ENCODE results near the gene INSM2. TPM values are rescaled to one million over a fixed set of nuclear protein-coding genes. Genes with fewer than 3 reads are reported as not detected.

The INSM2 gene
- total RNA-seq, 1 experiment from 2014 or later = not detected

DNA sequence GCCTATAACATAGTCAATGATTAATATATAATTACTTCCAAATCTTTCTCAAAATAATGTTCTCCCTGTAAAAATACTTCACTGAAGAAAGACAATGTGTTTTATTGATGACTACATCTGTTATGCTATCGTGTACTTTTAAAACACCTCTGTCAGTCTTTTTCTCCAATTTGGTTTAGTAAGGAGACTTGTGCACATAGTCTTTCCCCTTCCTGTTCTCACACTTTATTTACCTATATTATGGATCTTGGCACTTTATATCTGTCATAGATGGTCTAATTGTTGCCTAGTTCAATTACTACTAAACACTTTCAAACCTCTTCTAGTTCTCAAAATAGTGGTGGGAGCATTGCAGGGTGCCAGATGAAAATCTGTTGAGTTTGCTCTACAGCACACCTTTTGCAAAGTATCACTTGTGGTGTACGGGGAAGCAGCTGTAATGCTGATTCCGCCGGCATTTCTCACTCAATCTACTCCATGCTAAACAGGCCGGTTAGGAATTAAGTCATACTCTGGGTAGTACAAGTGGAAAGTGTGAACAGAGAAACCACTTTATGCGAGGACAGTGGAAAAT lies 1.1 kb upstream of the INSM2 start:
- H3K27ac ChIP-seq (ENCODE audit: low read depth, low read length, poor library complexity, severe bottlenecking) = no peak overlapping the region
- intact Hi-C loops (cut with micrococcal nuclease; ENCODE audit: unreplicated experiment) = loop anchor here (5.0 to 10.0 kb wide), 2 partner anchors 154 to 282 kb away; no protein-coding TSS in a partner anchor

GRCh38 chr14:35534208-35534872 lies 376 bp downstream of the INSM2 start:
- POLR2A ChIA-PET (ENCODE audit: low non-redundant PET) = interaction anchor here (0.5 kb wide), 1 partner anchor 292 kb away, joined by 3 read pairs; the partner anchor contains the start of gene BRMS1L
- BruUV-seq (replicated peaks) = no TSS peak
- Histone ChIP-seq H3K27ac (ENCODE audit: low read depth, low read length, poor library complexity, severe bottlenecking) (no peak overlapping the region), H3K4me3 (ENCODE audit: low read depth, low read length, poor library complexity, severe bottlenecking) (peak overlapping the region; percentile 56), H3K27me3 (replicated peaks; ENCODE audit: insufficient read depth, low read depth, low read length, poor library complexity) (peaks cover 63% of the 10 kb centered on the region), H3K36me3 (ENCODE audit: insufficient read depth, low read length, poor library complexity, severe bottlenecking) (no peaks in the 10 kb centered on the region), H3K9me3 (ENCODE audit: low read depth, low read length, poor library complexity, severe bottlenecking) (no peaks in the 10 kb centered on the region), H3K4me1 (ENCODE audit: insufficient read depth, low read length, poor library complexity, severe bottlenecking) (peaks cover 13% of the 10 kb centered on the region)
- CTCF ChIA-PET = interaction anchor here (0.6 kb wide), 2 partner anchors 16 to 292 kb away, joined by 5 to 14 read pairs; partner anchors contain the start of gene BRMS1L
- intact Hi-C loops (cut with micrococcal nuclease; ENCODE audit: unreplicated experiment) = loop anchor here (5.0 to 10.0 kb wide), 2 partner anchors 153 to 280 kb away; no protein-coding TSS in a partner anchor
- DNase-seq (ENCODE audit: low spot score) = peak; percentile 17
- no peak; the same call in 1 of the 2 replicates for TF ChIP-seq CTCF (conservative IDR thresholded peaks at IDR 0.05; ENCODE audit: low read depth, low read length)
- peak; percentile 25 for TF ChIP-seq EZH2 (IDR thresholded peaks at IDR 0.05; ENCODE audit: borderline replicate concordance, low read depth, low read length, poor library complexity, severe bottlenecking)

More for the DNA sequence above, 1.1 kb upstream of the INSM2 start:
- no peaks in the 10 kb centered on the region for H3K9me3 ChIP-seq (ENCODE audit: low read depth, low read length, poor library complexity, severe bottlenecking)
- POLR2A ChIA-PET (ENCODE audit: low non-redundant PET) = no interaction called here
- H3K4me3 ChIP-seq (ENCODE audit: low read depth, low read length, poor library complexity, severe bottlenecking) = peak overlapping the region; percentile 56
- CTCF ChIA-PET = interaction anchor here (0.6 kb wide), 1 partner anchor 94 kb away, joined by 3 read pairs; no protein-coding TSS in a partner anchor
- H3K4me1 ChIP-seq (ENCODE audit: insufficient read depth, low read length, poor library complexity, severe bottlenecking) = peaks cover 13% of the 10 kb centered on the region
- no TSS peak for BruUV-seq (replicated peaks)
- no peaks in the 10 kb centered on the region for H3K36me3 ChIP-seq (ENCODE audit: insufficient read depth, low read length, poor library complexity, severe bottlenecking)
- DNase-seq (ENCODE audit: low spot score) = no peak
- peaks cover 65% of the 10 kb centered on the region for H3K27me3 ChIP-seq (replicated peaks; ENCODE audit: insufficient read depth, low read depth, low read length, poor library complexity)
- peak; percentile 60 for TF ChIP-seq EZH2 (IDR thresholded peaks at IDR 0.05; ENCODE audit: borderline replicate concordance, low read depth, low read length, poor library complexity, severe bottlenecking)
- no peak for TF ChIP-seq CTCF (conservative IDR thresholded peaks at IDR 0.05; ENCODE audit: low read depth, low read length)

DNA sequence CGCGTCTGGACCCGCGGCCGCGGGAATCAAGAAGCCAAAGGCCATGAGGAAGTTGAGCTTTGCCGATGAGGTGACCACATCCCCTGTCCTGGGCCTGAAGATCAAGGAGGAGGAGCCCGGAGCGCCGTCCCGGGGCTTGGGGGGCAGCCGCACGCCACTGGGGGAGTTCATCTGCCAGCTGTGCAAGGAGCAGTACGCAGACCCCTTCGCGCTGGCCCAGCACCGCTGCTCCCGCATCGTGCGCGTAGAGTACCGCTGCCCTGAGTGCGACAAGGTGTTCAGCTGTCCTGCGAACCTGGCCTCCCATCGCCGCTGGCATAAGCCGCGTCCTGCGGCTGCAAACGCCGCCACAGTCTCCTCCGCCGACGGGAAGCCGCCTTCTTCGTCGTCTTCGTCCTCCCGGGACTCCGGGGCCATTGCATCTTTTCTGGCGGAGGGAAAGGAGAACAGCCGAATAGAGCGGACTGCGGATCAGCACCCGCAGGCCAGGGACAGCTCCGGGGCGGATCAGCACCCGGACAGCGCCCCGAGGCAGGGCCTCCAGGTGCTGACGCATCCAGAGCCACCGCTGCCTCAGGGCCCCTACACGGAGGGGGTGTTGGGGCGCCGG lies 1.0 kb downstream of the INSM2 start:
- CTCF ChIA-PET = no interaction called here
- Histone ChIP-seq H3K4me3 (ENCODE audit: low read depth, low read length, poor library complexity, severe bottlenecking) (peak overlapping the region; percentile 56), H3K36me3 (ENCODE audit: insufficient read depth, low read length, poor library complexity, severe bottlenecking) (no peaks in the 10 kb centered on the region), H3K9me3 (ENCODE audit: low read depth, low read length, poor library complexity, severe bottlenecking) (no peaks in the 10 kb centered on the region), H3K27me3 (replicated peaks; ENCODE audit: insufficient read depth, low read depth, low read length, poor library complexity) (peaks cover 58% of the 10 kb centered on the region), H3K4me1 (ENCODE audit: insufficient read depth, low read length, poor library complexity, severe bottlenecking) (peaks cover 13% of the 10 kb centered on the region), H3K27ac (ENCODE audit: low read depth, low read length, poor library complexity, severe bottlenecking) (no peak overlapping the region)
- TF ChIP-seq EZH2 (IDR thresholded peaks at IDR 0.05; ENCODE audit: borderline replicate concordance, low read depth, low read length, poor library complexity, severe bottlenecking) (no peak), CTCF (conservative IDR thresholded peaks at IDR 0.05; ENCODE audit: low read depth, low read length) (no peak)
- POLR2A ChIA-PET (ENCODE audit: low non-redundant PET) = no interaction called here
- peak; percentile 75 for DNase-seq (ENCODE audit: low spot score)
- intact Hi-C loops (cut with micrococcal nuclease; ENCODE audit: unreplicated experiment) = loop anchor here (5.0 to 10.0 kb wide), 2 partner anchors 152 to 280 kb away; no protein-coding TSS in a partner anchor
- BruUV-seq (replicated peaks) = no TSS peak
